Smooth muscle cell (in vitro differentiated cells): ENCODE measurements around the gene ERMAP. TPM values are rescaled to one million over a fixed set of nuclear protein-coding genes. Genes with fewer than 3 reads are reported as not detected.

ENCODE experiments used
- DNase-seq: peaks from one replicate; lab custom pipeline; 2025; ENCODE audit not compliant: unreplicated experiment; lab: John Stamatoyannopoulos, UW
- H2AFZ ChIP-seq: fragments of 200-600 bp; sonication (generic); 2 replicates; pipeline ENCODE4 v1.6.0; 2016; ENCODE audit warnings: antibody characterized with exemption, low read depth, mild to moderate bottlenecking
- H3F3A ChIP-seq: fragments of 200-600 bp; sonication (generic); 2 replicates; pipeline ENCODE4 v1.6.0; 2017; ENCODE audit warnings: antibody characterized with exemption, low read depth
- H3K27ac ChIP-seq: fragments of 200-600 bp; sonication (generic); 2 replicates; pipeline ENCODE4 v1.5.1; 2016; ENCODE audit warnings: low read depth, mild to moderate bottlenecking
- H3K27me3 ChIP-seq: fragments of 200-600 bp; sonication (generic); 2 replicates; pipeline ENCODE4 v1.6.1; 2016; ENCODE audit warnings: low read depth, mild to moderate bottlenecking
- H3K36me3 ChIP-seq: fragments of 200-600 bp; sonication (generic); 2 replicates; pipeline ENCODE4 v1.5.1; 2016; ENCODE audit warnings: low read depth
- H3K4me1 ChIP-seq: fragments of 200-600 bp; sonication (generic); 2 replicates; pipeline ENCODE4 v1.5.1; 2016; ENCODE audit warnings: low read depth
- H3K4me2 ChIP-seq: fragments of 200-600 bp; sonication (generic); 2 replicates; pipeline ENCODE4 v1.6.0; 2016; ENCODE audit warnings: mild to moderate bottlenecking
- H3K4me3 ChIP-seq: fragments of 200-600 bp; sonication (generic); 2 replicates; pipeline ENCODE4 v1.5.1; 2016; ENCODE audit warnings: mild to moderate bottlenecking
- H3K79me2 ChIP-seq: fragments of 200-600 bp; sonication (generic); 2 replicates; pipeline ENCODE4 v1.6.0; 2016; ENCODE audit warnings: low read depth, mild to moderate bottlenecking
- H3K9ac ChIP-seq: fragments of 200-600 bp; sonication (generic); 2 replicates; pipeline ENCODE4 v1.6.0; 2016; ENCODE audit warnings: low read depth
- H3K9me3 ChIP-seq: fragments of 200-600 bp; sonication (generic); replicated peaks from 2 replicates; pipeline ENCODE4 v1.5.1; 2016; ENCODE audit warnings: low read depth
- H4K20me1 ChIP-seq: fragments of 200-600 bp; sonication (generic); 2 replicates; pipeline ENCODE4 v1.6.0; 2016; ENCODE audit warnings: low read depth
- WGBS: methylation state at CpG from one replicate; pipeline ENCODE4 v1.1.7; 2016; ENCODE audit warnings: low lambda C conversion rate; 5-methylcytosine and 5-hydroxymethylcytosine counted together
- polyA plus RNA-seq: library from polyadenylated mRNA; unstranded; fragments of >200 nt; fragmentation: Nextera tagmentation; extraction: Ambion mirVana; gene quantifications from 2 replicates; pipeline ENCODE4 v1.2.1, GENCODE V29; 2016
- total RNA-seq: library from RNA; depleted of rRNA; stranded (reverse); fragments of >200 nt; gene quantifications from 2 replicates; pipeline ENCODE4 v1.2.3, GENCODE V29; 2014
- TF ChIP-seq, protein P1 (sequence below): fragments of 200-600 bp; sonication (generic); IDR thresholded peaks from 2 replicates; pipeline ENCODE4 v1.5.1; 2017; ENCODE audit warnings: borderline replicate concordance, mild to moderate bottlenecking, antibody characterized with exemption; ENCODE audit not compliant: insufficient read depth, poor library complexity, severe bottlenecking

The ERMAP gene
- total and polyA plus RNA-seq, 2 experiments from 2014 or later = 4.1 to 5.1 TPM

DNA sequence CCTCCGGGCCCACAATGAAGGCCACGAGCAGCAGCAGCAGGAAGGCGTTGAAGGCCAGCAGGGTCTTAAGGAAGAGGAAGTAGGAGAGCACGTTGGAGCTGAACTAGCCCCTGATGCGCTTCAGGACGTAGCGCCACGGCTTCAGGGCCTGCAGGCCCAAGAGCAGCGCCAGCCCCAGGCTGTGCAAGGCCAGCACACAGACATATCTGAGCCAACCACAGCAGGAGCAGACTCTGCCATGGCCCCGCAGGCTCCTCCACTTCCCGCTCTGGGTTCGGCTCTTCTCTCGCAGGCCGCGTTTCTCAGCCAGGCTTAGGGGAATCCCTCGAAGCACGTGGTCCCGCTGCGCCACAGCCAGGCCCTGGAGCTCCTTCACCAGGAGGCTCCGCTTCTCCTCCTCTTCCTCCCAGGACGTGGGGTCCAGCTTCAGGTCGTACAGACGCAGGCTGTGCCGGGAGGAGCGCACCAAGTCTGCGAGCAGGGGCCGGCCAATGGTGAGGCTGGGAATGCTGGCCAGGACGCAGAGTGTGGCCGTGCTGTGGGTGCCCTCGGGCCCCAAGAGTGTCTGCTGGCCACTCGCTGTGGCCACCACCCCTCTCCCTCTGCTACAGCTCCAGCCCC is 71.2 kb downstream of the ERMAP start:
- no peak for DNase-seq
- Histone ChIP-seq H3K4me2 (no peak overlapping the region), H3K36me3 (no peaks in the 10 kb centered on the region), H3K9ac (no peak overlapping the region), H3K27ac (no peak overlapping the region), H3K79me2 (no peaks in the 10 kb centered on the region), H4K20me1 (no peaks in the 10 kb centered on the region), H3K27me3 (no peaks in the 10 kb centered on the region), H3K4me3 (no peak overlapping the region), H2AFZ (no peak overlapping the region), H3F3A (no peaks in the 10 kb centered on the region), H3K9me3 (no peaks in the 10 kb centered on the region), H3K4me1 (no peaks in the 10 kb centered on the region)
- TF ChIP-seq, protein P1, sequence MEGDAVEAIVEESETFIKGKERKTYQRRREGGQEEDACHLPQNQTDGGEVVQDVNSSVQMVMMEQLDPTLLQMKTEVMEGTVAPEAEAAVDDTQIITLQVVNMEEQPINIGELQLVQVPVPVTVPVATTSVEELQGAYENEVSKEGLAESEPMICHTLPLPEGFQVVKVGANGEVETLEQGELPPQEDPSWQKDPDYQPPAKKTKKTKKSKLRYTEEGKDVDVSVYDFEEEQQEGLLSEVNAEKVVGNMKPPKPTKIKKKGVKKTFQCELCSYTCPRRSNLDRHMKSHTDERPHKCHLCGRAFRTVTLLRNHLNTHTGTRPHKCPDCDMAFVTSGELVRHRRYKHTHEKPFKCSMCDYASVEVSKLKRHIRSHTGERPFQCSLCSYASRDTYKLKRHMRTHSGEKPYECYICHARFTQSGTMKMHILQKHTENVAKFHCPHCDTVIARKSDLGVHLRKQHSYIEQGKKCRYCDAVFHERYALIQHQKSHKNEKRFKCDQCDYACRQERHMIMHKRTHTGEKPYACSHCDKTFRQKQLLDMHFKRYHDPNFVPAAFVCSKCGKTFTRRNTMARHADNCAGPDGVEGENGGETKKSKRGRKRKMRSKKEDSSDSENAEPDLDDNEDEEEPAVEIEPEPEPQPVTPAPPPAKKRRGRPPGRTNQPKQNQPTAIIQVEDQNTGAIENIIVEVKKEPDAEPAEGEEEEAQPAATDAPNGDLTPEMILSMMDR = no peak
- WGBS = 91% methylated on average over 31 of the region's 31 CpGs

DNA sequence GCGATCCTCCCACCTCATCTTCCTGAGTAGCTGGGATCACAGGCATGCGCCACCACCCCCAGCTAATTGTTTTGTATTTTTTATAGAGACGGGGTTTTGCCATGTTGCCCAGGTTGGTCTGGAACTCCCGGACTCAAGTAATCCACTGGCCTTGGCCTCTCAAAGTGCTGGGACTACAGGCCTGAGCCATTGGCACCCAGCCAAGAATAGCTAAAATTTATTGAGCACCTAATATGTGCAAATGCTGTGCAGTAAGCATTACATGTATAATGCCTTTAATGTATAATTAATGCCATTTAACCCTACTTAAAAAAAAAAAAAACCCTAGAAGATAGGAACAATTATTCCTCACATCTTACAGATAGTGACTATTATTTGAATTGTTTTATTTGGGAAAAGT is 72.3 kb downstream of the ERMAP start:
- Histone ChIP-seq H3K27me3 (no peaks in the 10 kb centered on the region), H4K20me1 (no peaks in the 10 kb centered on the region), H3K9ac (no peak overlapping the region), H3K27ac (no peak overlapping the region), H3K79me2 (no peaks in the 10 kb centered on the region), H3K9me3 (no peaks in the 10 kb centered on the region), H3F3A (no peaks in the 10 kb centered on the region), H3K4me2 (no peak overlapping the region), H3K36me3 (no peaks in the 10 kb centered on the region), H3K4me1 (no peaks in the 10 kb centered on the region), H2AFZ (no peak overlapping the region), H3K4me3 (no peak overlapping the region)
- WGBS = 66% methylated on average over 4 of the region's 4 CpGs
- TF ChIP-seq, protein P1 = no peak
- no peak for DNase-seq

DNA sequence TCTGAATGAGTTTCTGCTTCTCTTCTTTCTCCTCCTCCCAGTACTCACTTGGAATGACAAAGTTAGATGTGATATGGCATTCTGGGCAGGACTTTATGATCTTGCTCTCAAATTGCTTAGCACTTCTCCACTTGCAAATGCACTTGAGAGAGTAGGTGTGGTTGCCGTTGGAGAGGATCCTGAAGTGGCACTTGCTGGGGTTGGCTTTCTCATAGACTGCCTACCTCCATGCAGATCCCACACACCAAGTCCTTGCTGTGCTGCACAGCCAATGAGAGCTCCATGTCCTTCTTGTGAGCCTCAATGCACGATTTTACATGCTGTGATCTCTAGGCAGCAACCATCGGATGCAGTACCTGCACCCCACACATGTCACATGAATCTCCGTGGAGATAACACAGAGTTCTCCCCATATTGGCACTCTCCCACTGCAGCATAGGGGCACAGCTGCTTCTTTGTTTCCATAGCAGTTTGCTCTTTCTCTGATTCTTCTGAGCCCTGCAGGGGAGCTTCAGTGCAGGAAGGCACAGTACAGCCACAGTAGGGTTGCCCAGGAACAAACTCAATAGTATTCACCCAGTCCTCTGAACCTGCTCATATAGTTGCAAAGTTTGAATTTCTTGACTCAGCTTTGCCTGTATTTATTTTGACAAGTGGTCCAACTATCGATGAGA is 74.7 kb downstream of the ERMAP start:
- Histone ChIP-seq H3K27ac (no peak overlapping the region), H3K9me3 (no peaks in the 10 kb centered on the region), H3F3A (no peaks in the 10 kb centered on the region), H3K9ac (no peak overlapping the region), H4K20me1 (no peaks in the 10 kb centered on the region), H3K4me1 (no peaks in the 10 kb centered on the region), H3K27me3 (no peaks in the 10 kb centered on the region), H3K4me2 (no peak overlapping the region), H3K79me2 (no peaks in the 10 kb centered on the region), H3K36me3 (no peaks in the 10 kb centered on the region), H3K4me3 (no peak overlapping the region), H2AFZ (no peak overlapping the region)
- DNase-seq = no peak
- TF ChIP-seq, protein P1 = no peak
- whole genome bisulfite sequencing = 66% methylated on average over 5 of the region's 5 CpGs

Other genes with a start within 250 kb of the ERMAP start
- gene PPIH, start 158.7 kb upstream of the ERMAP start, total RNA-seq = 42.2 and 42.9 TPM in 2 replicates
- gene PPIH, start 158.7 kb upstream of the ERMAP start, polyA plus RNA-seq = 38.5 and 46.9 TPM in 2 replicates
- 586 and 587 TPM in 2 replicates for gene YBX1, start 134.7 kb upstream of the ERMAP start, total RNA-seq
- 273 and 284 TPM in 2 replicates for gene YBX1, start 134.7 kb upstream of the ERMAP start, polyA plus RNA-seq
- 0.67 and 1.0 TPM in 2 replicates for gene CLDN19, start 76.9 kb upstream of the ERMAP start, total RNA-seq
- 2.4 and 2.9 TPM in 2 replicates for gene CLDN19, start 76.9 kb upstream of the ERMAP start, polyA plus RNA-seq
- gene P3H1, start 50.1 kb upstream of the ERMAP start, total RNA-seq = 256 and 273 TPM in 2 replicates
- 336 and 535 TPM in 2 replicates for gene P3H1, start 50.1 kb upstream of the ERMAP start, polyA plus RNA-seq
- gene C1orf50, start 49.9 kb upstream of the ERMAP start, total RNA-seq = 1.8 and 7.3 TPM in 2 replicates
- gene C1orf50, start 49.9 kb upstream of the ERMAP start, polyA plus RNA-seq = 9.7 and 11.5 TPM in 2 replicates
- gene TMEM269, start 32.1 kb upstream of the ERMAP start, total RNA-seq = 0.09 and 0.36 TPM in 2 replicates
- gene TMEM269, start 32.1 kb upstream of the ERMAP start, polyA plus RNA-seq = 0.09 and 0.15 TPM in 2 replicates
- gene SVBP, start 275 bp downstream of the ERMAP start, total RNA-seq = 32.5 and 35.0 TPM in 2 replicates
- 31.5 and 32.8 TPM in 2 replicates for gene SVBP, start 275 bp downstream of the ERMAP start, polyA plus RNA-seq
- 4.2 and 7.2 TPM in 2 replicates for gene ZNF691, start 29.5 kb downstream of the ERMAP start, total RNA-seq
- gene ZNF691, start 29.5 kb downstream of the ERMAP start, polyA plus RNA-seq = 4.8 and 10.2 TPM in 2 replicates
- gene SLC2A1, start 141.7 kb downstream of the ERMAP start, total RNA-seq = 749 and 1,091 TPM in 2 replicates
- 275 and 842 TPM in 2 replicates for gene SLC2A1, start 141.7 kb downstream of the ERMAP start, polyA plus RNA-seq